Chondrocyte (in vitro differentiated cells): ENCODE data around the gene C19orf47. TPM values are rescaled to one million over a fixed set of nuclear protein-coding genes. Genes with fewer than 3 reads are reported as not detected.
A peak's percentile ranks its signal among the peaks of the same experiment; 100 is the strongest.

ENCODE experiments used
- DNase-seq: peaks from one replicate; pipeline ENCODE4 v3.0.0; 2021; ENCODE audit warnings: mixed read lengths, low spot score
- H3K27ac Mint-ChIP-seq: one replicate; pipeline ENCODE4 v1.8.0; 2021; ENCODE audit warnings: mild to moderate bottlenecking, moderate library complexity, mixed read lengths; ENCODE audit not compliant: unreplicated experiment
- H3K27me3 Mint-ChIP-seq: 2 replicates; pipeline ENCODE4 v1.8.0; 2021; ENCODE audit warnings: low read depth, mixed read lengths
- H3K36me3 Mint-ChIP-seq: 2 replicates; pipeline ENCODE4 v1.8.0; 2021; ENCODE audit warnings: low read depth, mixed read lengths
- H3K4me1 Mint-ChIP-seq: 2 replicates; pipeline ENCODE4 v1.8.0; 2021; ENCODE audit warnings: low read depth, mild to moderate bottlenecking, mixed read lengths
- H3K4me3 Mint-ChIP-seq: one replicate; pipeline ENCODE4 v1.8.0; 2021; ENCODE audit warnings: mild to moderate bottlenecking, moderate library complexity, mixed read lengths; ENCODE audit not compliant: unreplicated experiment
- H3K9me3 Mint-ChIP-seq: 2 replicates; pipeline ENCODE4 v1.8.0; 2021; ENCODE audit warnings: low read depth, mixed read lengths
- CTCF ChIP-seq: fragments of 200-600 bp; sonication (generic); IDR thresholded peaks from 2 replicates; pipeline ENCODE4 v1.5.0; 2021; ENCODE audit warnings: antibody characterized with exemption, mild to moderate bottlenecking, moderate library complexity
- total RNA-seq: library from RNA; stranded (reverse); gene quantifications from 3 replicates; pipeline ENCODE4 v1.2.1, GENCODE V29; 2021

Gene C19orf47
- total RNA-seq, 1 donor from 2014 or later: 21.5 TPM

- Mint-ChIP-seq H3K4me3 (no peak overlapping the region), H3K9me3 (no peaks in the 10 kb centered on the region), H3K27me3 (no peaks in the 10 kb centered on the region), H3K27ac (no peak overlapping the region), H3K4me1 (peaks cover 27% of the 10 kb centered on the region), H3K36me3 (peaks cover 17% of the 10 kb centered on the region)
- no peak for DNase-seq
- no peak for TF ChIP-seq CTCF
These were observed 19.6 kb upstream of the C19orf47 start for GRCh38 chr19:40367577-40368434.

GRCh38 chr19:40366697-40367561 is 18.7 kb upstream of the C19orf47 start:
- Mint-ChIP-seq H3K27ac (peak overlapping the region; percentile 78), H3K4me1 (peaks cover 28% of the 10 kb centered on the region), H3K4me3 (peak overlapping the region; percentile 78), H3K27me3 (no peaks in the 10 kb centered on the region), H3K36me3 (peaks cover 16% of the 10 kb centered on the region), H3K9me3 (no peaks in the 10 kb centered on the region)
- DNase-seq: no peak
- peak; percentile 42 for TF ChIP-seq CTCF

- Mint-ChIP-seq H3K36me3 (peaks cover 11% of the 10 kb centered on the region), H3K27me3 (no peaks in the 10 kb centered on the region)
These were observed 17.6 kb upstream of the C19orf47 start for GRCh38 chr19:40365613-40366401.

GRCh38 chr19:40365010-40365409 is 16.8 kb upstream of the C19orf47 start:
- peaks cover 25% of the 10 kb centered on the region for H3K4me1 Mint-ChIP-seq
- H3K27ac Mint-ChIP-seq: peak overlapping the region; percentile 75
- no peaks in the 10 kb centered on the region for H3K9me3 Mint-ChIP-seq
- H3K36me3 Mint-ChIP-seq: peaks cover 7% of the 10 kb centered on the region
- TF ChIP-seq CTCF: no peak
- DNase-seq: no peak
- no peaks in the 10 kb centered on the region for H3K27me3 Mint-ChIP-seq
- peak overlapping the region; percentile 78 for H3K4me3 Mint-ChIP-seq

More at GRCh38 chr19:40365613-40366401, 17.6 kb upstream of the C19orf47 start:
- Mint-ChIP-seq H3K4me3 (peak overlapping the region; percentile 78), H3K27ac (peak overlapping the region; percentile 75), H3K4me1 (peaks cover 28% of the 10 kb centered on the region), H3K9me3 (no peaks in the 10 kb centered on the region)
- TF ChIP-seq CTCF: no peak
- no peak for DNase-seq
